ENCODE measurements around the gene MARCHF2. TPM values are rescaled to one million over a fixed set of nuclear protein-coding genes. Genes with fewer than 3 reads are reported as not detected.
A peak's percentile ranks its signal among the peaks of the same experiment; 100 is the strongest.

MARCHF2 gene
- total and polyA plus RNA-seq, 2 donors (not counting 3 experiments of a cell fraction or from before 2014, with no cell fraction given), result 43.5 to 91.9 TPM

DNA sequence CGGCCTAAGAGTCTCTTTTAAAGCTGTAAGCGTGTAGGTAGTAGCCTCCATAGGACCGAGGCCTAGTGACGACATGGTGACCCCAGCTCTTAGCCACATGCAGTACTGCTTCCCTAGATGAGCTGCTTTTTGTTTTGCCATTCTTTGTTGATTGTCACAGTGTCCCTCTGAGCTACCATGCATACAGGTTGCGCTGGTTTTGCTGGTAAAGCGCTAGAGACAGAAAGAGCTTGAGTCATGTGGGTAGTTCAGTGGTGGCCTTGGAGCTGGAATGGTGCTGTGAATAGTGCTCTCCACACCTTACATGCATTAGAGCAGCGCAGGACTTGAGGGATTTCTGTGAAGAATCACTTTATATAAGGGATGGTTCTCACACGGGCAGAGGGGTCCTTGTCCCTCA lies 36.7 kb downstream of the MARCHF2 start:
- FAIRE-seq (peak; percentile 72), DNase-seq (ENCODE audit: low read depth, low spot score) (no peak)
- no peaks in the 10 kb centered on the region for H3K9me1 ChIP-seq (replicated peaks; ENCODE audit: control insufficient read depth, extremely low read depth, insufficient read depth, low read length)
- H3K4me3 ChIP-seq (replicated peaks in 1 of 3; ENCODE audit: insufficient read depth in 1 of 3, low read depth in 1 of 3, low read length in 3 of 3), result no peak overlapping the region
- dilution Hi-C loops (cut with MboI; ENCODE audit: extremely low pct_ligation_motif_present, low sequenced_read_pairs), result no loop called here
- H3K9ac ChIP-seq (replicated peaks; ENCODE audit: extremely low read depth, insufficient read depth, low read length), result no peak overlapping the region
- no peak overlapping the region for H3K27ac ChIP-seq (ENCODE audit: insufficient read depth, low read depth, low read length)
- POLR2A ChIA-PET, result no interaction called here
- peaks cover 98% of the 10 kb centered on the region for H3K79me2 ChIP-seq (ENCODE audit: control insufficient read depth, insufficient read depth, low read length)
- no peak overlapping the region for H2AFZ ChIP-seq (ENCODE audit: low read depth, low read length)
- peaks cover 42% of the 10 kb centered on the region for H3K4me1 ChIP-seq (ENCODE audit: control insufficient read depth, extremely low read depth, insufficient read depth, low read length)
- peaks cover 0 to 13% of the 10 kb centered on the region in 2 experiments for H3K36me3 ChIP-seq (ENCODE audit: control insufficient read depth in 2 of 2, extremely low read depth in 1 of 2, insufficient read depth in 2 of 2, low read length in 2 of 2)
- no peak overlapping the region for H3K4me2 ChIP-seq (ENCODE audit: insufficient read depth, low read length)
- intact Hi-C loops (cut with micrococcal nuclease), result no loop called here
- TF ChIP-seq GATA2 (IDR thresholded peaks at IDR 0.05; ENCODE audit: insufficient read depth, insufficient read length, low read depth, low read length), result no peak
- no peak for TF ChIP-seq MYC (IDR thresholded peaks at IDR 0.05; ENCODE audit: low read depth, low read length)
- TF ChIP-seq JUN (IDR thresholded peaks at IDR 0.05; ENCODE audit: borderline replicate concordance, insufficient read depth, insufficient read length, low read depth), result no peak
- TF ChIP-seq, protein P1, sequence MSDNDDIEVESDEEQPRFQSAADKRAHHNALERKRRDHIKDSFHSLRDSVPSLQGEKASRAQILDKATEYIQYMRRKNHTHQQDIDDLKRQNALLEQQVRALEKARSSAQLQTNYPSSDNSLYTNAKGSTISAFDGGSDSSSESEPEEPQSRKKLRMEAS (IDR thresholded peaks at IDR 0.05; ENCODE audit: insufficient read depth, insufficient read length), result no peak
- no peak for TF ChIP-seq POLR2A (IDR thresholded peaks at IDR 0.05; ENCODE audit: low read depth, low read length)
- no peak for TF ChIP-seq EZH2 (IDR thresholded peaks at IDR 0.05; ENCODE audit: borderline replicate concordance, low read depth, low read length, severe bottlenecking)
- TF ChIP-seq FOS (IDR thresholded peaks at IDR 0.05; ENCODE audit: borderline replicate concordance, insufficient read depth, low read length), result no peak
- no peak for TF ChIP-seq POLR2AphosphoS5 (IDR thresholded peaks at IDR 0.05; ENCODE audit: insufficient read depth, low read depth, low read length)
- TF ChIP-seq, protein P2, sequence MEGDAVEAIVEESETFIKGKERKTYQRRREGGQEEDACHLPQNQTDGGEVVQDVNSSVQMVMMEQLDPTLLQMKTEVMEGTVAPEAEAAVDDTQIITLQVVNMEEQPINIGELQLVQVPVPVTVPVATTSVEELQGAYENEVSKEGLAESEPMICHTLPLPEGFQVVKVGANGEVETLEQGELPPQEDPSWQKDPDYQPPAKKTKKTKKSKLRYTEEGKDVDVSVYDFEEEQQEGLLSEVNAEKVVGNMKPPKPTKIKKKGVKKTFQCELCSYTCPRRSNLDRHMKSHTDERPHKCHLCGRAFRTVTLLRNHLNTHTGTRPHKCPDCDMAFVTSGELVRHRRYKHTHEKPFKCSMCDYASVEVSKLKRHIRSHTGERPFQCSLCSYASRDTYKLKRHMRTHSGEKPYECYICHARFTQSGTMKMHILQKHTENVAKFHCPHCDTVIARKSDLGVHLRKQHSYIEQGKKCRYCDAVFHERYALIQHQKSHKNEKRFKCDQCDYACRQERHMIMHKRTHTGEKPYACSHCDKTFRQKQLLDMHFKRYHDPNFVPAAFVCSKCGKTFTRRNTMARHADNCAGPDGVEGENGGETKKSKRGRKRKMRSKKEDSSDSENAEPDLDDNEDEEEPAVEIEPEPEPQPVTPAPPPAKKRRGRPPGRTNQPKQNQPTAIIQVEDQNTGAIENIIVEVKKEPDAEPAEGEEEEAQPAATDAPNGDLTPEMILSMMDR (IDR thresholded peaks at IDR 0.05; ENCODE audit: extremely low read depth in 1 of 2, insufficient read depth in 1 of 2, low read depth in 1 of 2, low read length in 2 of 2), result no peak
- H3K9me3 ChIP-seq (replicated peaks; ENCODE audit: control insufficient read depth, insufficient read depth, low read length), result no peaks in the 10 kb centered on the region
- no peaks in the 10 kb centered on the region for H3K27me3 ChIP-seq (ENCODE audit: control insufficient read depth in 2 of 2, insufficient read depth in 2 of 2, low read length in 2 of 2)
- BruUV-seq (replicated peaks), result no TSS peak
- peaks cover 36% of the 10 kb centered on the region for H4K20me1 ChIP-seq (replicated peaks; ENCODE audit: control insufficient read depth, extremely low read depth, insufficient read depth, low read length)
- CTCF ChIA-PET, result interaction anchor here (1.3 to 1.6 kb wide), 4 partner anchors 36 to 183 kb away, joined by 4 to 6 read pairs (median 4); partner anchors contain the start of gene MARCHF2
